HepG2 (cell line): ENCODE data around the gene TDRD9. TPM values are rescaled to one million over a fixed set of nuclear protein-coding genes. Genes with fewer than 3 reads are reported as not detected.

ENCODE experiments used
- ARNT2 ChIP-seq: sonication (generic); formaldehyde crosslinking; IDR thresholded peaks from 2 replicates; pipeline ENCODE4 v1.8.0; 2022; ENCODE audit warnings: mild to moderate bottlenecking, low read depth, missing genetic modification reagents, moderate library complexity
- CAMTA2 ChIP-seq: sonication (generic); formaldehyde crosslinking; IDR thresholded peaks from 2 replicates; pipeline ENCODE4 v1.4.0; 2020; ENCODE audit warnings: mild to moderate bottlenecking, missing genetic modification reagents, borderline replicate concordance
- EP300 ChIP-seq, 3 experiments: sonication (generic) in 1 of 3; formaldehyde crosslinking in 1 of 3; IDR thresholded peaks; 2 replicates each; pipeline versions ENCODE4 v1.5.1 to v1.6.1; 2011 to 2020; ENCODE audit warnings: low read depth in 2 of 3, low read length in 2 of 3, borderline replicate concordance in 1 of 3, improper control_type of control experiment in 1 of 3, mild to moderate bottlenecking in 1 of 3, missing genetic modification reagents in 1 of 3, moderate library complexity in 1 of 3
- FOXM1 ChIP-seq: sonication (generic); formaldehyde crosslinking; IDR thresholded peaks from 2 replicates; pipeline ENCODE4 v1.5.0; 2020; ENCODE audit warnings: missing genetic modification reagents
- HMG20B ChIP-seq: conservative IDR thresholded peaks from 2 replicates; pipeline ENCODE4 v1.6.1; 2016; ENCODE audit warnings: missing genetic modification reagents, missing compliant biosample characterization
- HMGA1 ChIP-seq: sonication (generic); formaldehyde crosslinking; conservative IDR thresholded peaks from 2 replicates; pipeline ENCODE4 v1.4.0; 2020; ENCODE audit warnings: missing genetic modification reagents
- HOXA5 ChIP-seq: sonication (generic); formaldehyde crosslinking; IDR thresholded peaks from 2 replicates; pipeline ENCODE4 v1.4.0; 2020; ENCODE audit warnings: missing genetic modification reagents
- MTA1 ChIP-seq: sonication (generic); formaldehyde crosslinking; IDR thresholded peaks from 2 replicates; pipeline ENCODE4 v1.4.0; 2020; ENCODE audit warnings: missing genetic modification reagents, mild to moderate bottlenecking, borderline replicate concordance
- PAWR ChIP-seq: sonication (generic); formaldehyde crosslinking; IDR thresholded peaks from 2 replicates; pipeline ENCODE4 v1.4.0; 2020; ENCODE audit warnings: missing genetic modification reagents, mild to moderate bottlenecking, borderline replicate concordance
- PITX1 ChIP-seq: sonication (generic); formaldehyde crosslinking; IDR thresholded peaks from 2 replicates; pipeline ENCODE4 v1.5.1; 2020; ENCODE audit warnings: mild to moderate bottlenecking, missing genetic modification reagents
- POLR2AphosphoS2 ChIP-seq: IDR thresholded peaks from 2 replicates; pipeline ENCODE4 v1.6.1; 2011; ENCODE audit warnings: low read depth, low read length, improper control_type of control experiment
- RXRB ChIP-seq: IDR thresholded peaks from 2 replicates; pipeline ENCODE4 v1.6.1; 2016; ENCODE audit warnings: borderline replicate concordance, missing genetic modification reagents, missing compliant biosample characterization
- SMARCE1 ChIP-seq: fragments of 450-650 bp; IDR thresholded peaks from 2 replicates; pipeline ENCODE4 v1.6.1; 2017; ENCODE audit warnings: borderline replicate concordance
- SP5 ChIP-seq: IDR thresholded peaks from 2 replicates; pipeline ENCODE4 v1.6.1; 2016; ENCODE audit warnings: low read depth, borderline replicate concordance
- ZBTB38 ChIP-seq: sonication (generic); formaldehyde crosslinking; IDR thresholded peaks from 2 replicates; pipeline ENCODE4 v1.5.1; 2020; ENCODE audit warnings: mild to moderate bottlenecking, missing genetic modification reagents
- ZBTB7B ChIP-seq: sonication (generic); formaldehyde crosslinking; IDR thresholded peaks from 2 replicates; pipeline ENCODE4 v1.4.0; 2020; ENCODE audit warnings: missing genetic modification reagents
- ZFY ChIP-seq: sonication (generic); formaldehyde crosslinking; IDR thresholded peaks from 2 replicates; pipeline ENCODE4 v1.4.0; 2020; ENCODE audit warnings: missing genetic modification reagents
- ZNF431 ChIP-seq: sonication (generic); formaldehyde crosslinking; IDR thresholded peaks from 2 replicates; pipeline ENCODE4 v1.9.0; 2022; ENCODE audit warnings: missing genetic modification reagents, low read depth, mild to moderate bottlenecking, borderline replicate concordance
- ZNF549 ChIP-seq: sonication (generic); formaldehyde crosslinking; IDR thresholded peaks from 2 replicates; pipeline ENCODE4 v1.5.0; 2020; ENCODE audit warnings: missing genetic modification reagents
- ZNF607 ChIP-seq: sonication (generic); formaldehyde crosslinking; IDR thresholded peaks from 2 replicates; pipeline ENCODE4 v1.5.1; 2020; ENCODE audit warnings: missing genetic modification reagents, mild to moderate bottlenecking, borderline replicate concordance
- ZNF629 ChIP-seq: sonication (generic); formaldehyde crosslinking; conservative IDR thresholded peaks from 2 replicates; pipeline ENCODE4 v1.5.0; 2020; ENCODE audit warnings: missing genetic modification reagents
- ZNF75D ChIP-seq: sonication (generic); formaldehyde crosslinking; IDR thresholded peaks from 2 replicates; pipeline ENCODE4 v1.8.1; 2023; ENCODE audit warnings: missing genetic modification reagents, mild to moderate bottlenecking, borderline replicate concordance
- ZSCAN25 ChIP-seq: sonication (generic); formaldehyde crosslinking; IDR thresholded peaks from 2 replicates; pipeline ENCODE4 v1.8.0; 2022; ENCODE audit warnings: mild to moderate bottlenecking, missing genetic modification reagents
- polyA plus RNA-seq, 8 experiments: library from polyadenylated mRNA; depleted of rRNA in 3 of 8; stranded (reverse) in 7 of 8; unstranded in 1 of 8; fragments of >200 nt; fragmentation: Illumina TruSeq in 4 of 8; extraction: Trizol in 4 of 8; gene quantifications; 2 replicates each; pipeline versions ENCODE4 v1.2.1 to v1.2.3, GENCODE V29; 2011 to 2016; ENCODE audit warnings: low read depth in 4 of 8, missing spikeins in 1 of 8, mixed read lengths in 1 of 8; ENCODE audit not compliant: insufficient read depth in 1 of 8
- total RNA-seq, 5 experiments: library from RNA; depleted of rRNA; stranded (reverse); fragments of >200 nt; fragmentation: Illumina TruSeq; extraction: Trizol; gene quantifications; 2 replicates each; pipeline ENCODE4 v1.2.3, GENCODE V29; 2016; ENCODE audit warnings: low read depth in 1 of 5
- TF ChIP-seq, protein P1 (sequence below): IDR thresholded peaks from 2 replicates; pipeline ENCODE4 v1.6.1; 2018; ENCODE audit warnings: missing genetic modification reagents
- TF ChIP-seq, protein P2 (sequence below): sonication (generic); formaldehyde crosslinking; IDR thresholded peaks from 2 replicates; pipeline ENCODE4 v1.5.0; 2020; ENCODE audit warnings: missing genetic modification reagents, mild to moderate bottlenecking, borderline replicate concordance
- TF ChIP-seq, protein P3 (sequence below): sonication (generic); formaldehyde crosslinking; IDR thresholded peaks from 2 replicates; pipeline ENCODE4 v1.4.0; 2020; ENCODE audit warnings: mild to moderate bottlenecking, missing genetic modification reagents

TDRD9 gene
- total and polyA plus RNA-seq, 2 of the 13 experiments (the other 11 are each of a cell fraction or from before 2014, with no cell fraction given) = not detected

DNA sequence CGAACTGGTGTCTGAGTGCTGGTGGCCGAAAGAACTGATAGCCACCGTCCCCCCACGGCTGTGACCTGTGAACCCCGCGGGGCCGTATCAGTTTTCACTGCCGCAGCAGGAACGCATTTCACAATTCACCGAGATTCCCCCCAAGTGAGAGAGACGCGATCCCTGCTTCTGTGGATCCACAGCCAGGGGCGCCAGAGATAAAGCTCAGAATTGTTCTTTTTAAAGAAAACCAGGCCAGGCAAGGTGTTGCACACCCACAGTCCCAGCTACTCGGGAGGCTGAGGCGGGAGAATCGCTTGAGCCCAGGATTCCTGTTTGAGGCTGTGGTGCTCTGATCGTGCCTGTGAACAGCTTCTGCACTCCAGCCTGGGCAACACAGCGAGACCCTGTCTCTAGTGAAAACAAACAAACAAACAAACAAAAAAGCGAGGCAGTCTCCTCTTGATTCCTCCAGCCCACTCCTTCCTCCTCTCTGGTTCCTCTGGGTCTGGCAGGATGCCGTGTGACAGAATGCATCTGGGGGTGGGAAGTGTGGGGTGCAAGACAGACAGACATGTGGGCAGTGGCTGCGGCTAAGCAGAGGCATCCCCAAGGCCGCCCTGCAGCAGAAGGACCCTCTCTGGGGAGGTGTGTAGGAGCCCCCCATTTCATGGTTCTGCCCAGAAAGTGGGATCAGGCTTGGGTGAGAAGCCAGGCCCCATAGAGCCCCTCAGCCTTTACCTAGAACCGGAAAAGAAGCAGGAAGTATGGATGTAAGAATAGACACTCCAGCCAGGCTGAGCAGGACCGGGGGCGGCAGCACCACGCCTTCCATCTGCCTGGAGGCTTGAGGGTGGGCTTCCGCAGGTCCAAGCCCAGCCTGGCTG is 41.7 kb upstream of the TDRD9 start (continued):
- TF ChIP-seq POLR2AphosphoS2 = no peak
- peak; percentile 11; the same call in 1 of the 2 replicates for TF ChIP-seq PITX1
- TF ChIP-seq SMARCE1 = no peak
- no peak for TF ChIP-seq ARNT2
- TF ChIP-seq RXRB (CRISPR knock-in tag) = peak; percentile 51; the same call in 1 of the 2 replicates
- TF ChIP-seq, protein P1, sequence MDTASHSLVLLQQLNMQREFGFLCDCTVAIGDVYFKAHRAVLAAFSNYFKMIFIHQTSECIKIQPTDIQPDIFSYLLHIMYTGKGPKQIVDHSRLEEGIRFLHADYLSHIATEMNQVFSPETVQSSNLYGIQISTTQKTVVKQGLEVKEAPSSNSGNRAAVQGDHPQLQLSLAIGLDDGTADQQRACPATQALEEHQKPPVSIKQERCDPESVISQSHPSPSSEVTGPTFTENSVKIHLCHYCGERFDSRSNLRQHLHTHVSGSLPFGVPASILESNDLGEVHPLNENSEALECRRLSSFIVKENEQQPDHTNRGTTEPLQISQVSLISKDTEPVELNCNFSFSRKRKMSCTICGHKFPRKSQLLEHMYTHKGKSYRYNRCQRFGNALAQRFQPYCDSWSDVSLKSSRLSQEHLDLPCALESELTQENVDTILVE (CRISPR knock-in tag) = peak; percentile 57; the same call in 1 of the 2 replicates
- TF ChIP-seq ZNF629 (CRISPR knock-in tag) = 0 out of 2 replicates have a peak, but pooled peaks have one; percentile 29
- no peak for TF ChIP-seq ZSCAN25 (CRISPR knock-in tag)
- TF ChIP-seq ZNF75D (CRISPR knock-in tag) = no peak
- TF ChIP-seq, protein P2, sequence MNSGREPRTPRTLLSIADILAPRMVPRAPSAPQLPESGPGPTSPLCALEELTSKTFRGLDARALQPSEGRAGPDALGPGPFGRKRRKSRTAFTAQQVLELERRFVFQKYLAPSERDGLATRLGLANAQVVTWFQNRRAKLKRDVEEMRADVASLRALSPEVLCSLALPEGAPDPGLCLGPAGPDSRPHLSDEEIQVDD = no peak
- TF ChIP-seq MTA1 (CRISPR knock-in tag) = peak; percentile 75; the same call in 1 of the 2 replicates
- TF ChIP-seq ZBTB38 = 0 out of 2 replicates have a peak, but pooled peaks have one; percentile 12
- TF ChIP-seq EP300 (IDR thresholded peaks at IDR 0.05; ENCODE audit: low read depth in 2 of 2, low read length in 2 of 2) = peak in 1 of 2 experiments; percentile 50; a peak in 1 of 4 replicates
- TF ChIP-seq EP300 (CRISPR knock-in tag; IDR thresholded peaks at IDR 0.05; ENCODE audit: borderline replicate concordance) = 0 out of 2 replicates have a peak, but pooled peaks have one; percentile 36
- no peak for TF ChIP-seq FOXM1
- TF ChIP-seq ZNF431 (CRISPR knock-in tag) = no peak
- 0 out of 2 replicates have a peak, but pooled peaks have one; percentile 43 for TF ChIP-seq HOXA5
- TF ChIP-seq PAWR = no peak
- TF ChIP-seq, protein P3, sequence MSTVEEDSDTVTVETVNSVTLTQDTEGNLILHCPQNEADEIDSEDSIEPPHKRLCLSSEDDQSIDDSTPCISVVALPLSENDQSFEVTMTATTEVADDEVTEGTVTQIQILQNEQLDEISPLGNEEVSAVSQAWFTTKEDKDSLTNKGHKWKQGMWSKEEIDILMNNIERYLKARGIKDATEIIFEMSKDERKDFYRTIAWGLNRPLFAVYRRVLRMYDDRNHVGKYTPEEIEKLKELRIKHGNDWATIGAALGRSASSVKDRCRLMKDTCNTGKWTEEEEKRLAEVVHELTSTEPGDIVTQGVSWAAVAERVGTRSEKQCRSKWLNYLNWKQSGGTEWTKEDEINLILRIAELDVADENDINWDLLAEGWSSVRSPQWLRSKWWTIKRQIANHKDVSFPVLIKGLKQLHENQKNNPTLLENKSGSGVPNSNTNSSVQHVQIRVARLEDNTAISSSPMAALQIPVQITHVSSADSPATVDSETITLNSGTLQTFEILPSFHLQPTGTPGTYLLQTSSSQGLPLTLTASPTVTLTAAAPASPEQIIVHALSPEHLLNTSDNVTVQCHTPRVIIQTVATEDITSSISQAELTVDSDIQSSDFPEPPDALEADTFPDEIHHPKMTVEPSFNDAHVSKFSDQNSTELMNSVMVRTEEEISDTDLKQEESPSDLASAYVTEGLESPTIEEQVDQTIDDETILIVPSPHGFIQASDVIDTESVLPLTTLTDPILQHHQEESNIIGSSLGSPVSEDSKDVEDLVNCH (CRISPR knock-in tag) = no peak
- no peak for TF ChIP-seq HMGA1 (CRISPR knock-in tag)
- peak; percentile 44 for TF ChIP-seq ZFY
- TF ChIP-seq CAMTA2 (CRISPR knock-in tag) = no peak
- no peak for TF ChIP-seq ZNF607 (CRISPR knock-in tag)
- no peak; the same call in 1 of the 2 replicates for TF ChIP-seq HMG20B (CRISPR knock-in tag)
- TF ChIP-seq ZNF549 = no peak
- 0 out of 2 replicates have a peak, but pooled peaks have one; percentile 15 for TF ChIP-seq SP5 (CRISPR knock-in tag)
- TF ChIP-seq ZBTB7B (CRISPR knock-in tag) = peak; percentile 95
